ENCODE results near the gene CERS4. TPM values are rescaled to one million over a fixed set of nuclear protein-coding genes. Genes with fewer than 3 reads are reported as not detected.

The CERS4 gene
- total and polyA plus RNA-seq, 10 of the 15 experiments (the other 5 are each of a cell fraction or from before 2014, with no cell fraction given) = 0.34 to 62.1 (median 20.7) TPM

DNA sequence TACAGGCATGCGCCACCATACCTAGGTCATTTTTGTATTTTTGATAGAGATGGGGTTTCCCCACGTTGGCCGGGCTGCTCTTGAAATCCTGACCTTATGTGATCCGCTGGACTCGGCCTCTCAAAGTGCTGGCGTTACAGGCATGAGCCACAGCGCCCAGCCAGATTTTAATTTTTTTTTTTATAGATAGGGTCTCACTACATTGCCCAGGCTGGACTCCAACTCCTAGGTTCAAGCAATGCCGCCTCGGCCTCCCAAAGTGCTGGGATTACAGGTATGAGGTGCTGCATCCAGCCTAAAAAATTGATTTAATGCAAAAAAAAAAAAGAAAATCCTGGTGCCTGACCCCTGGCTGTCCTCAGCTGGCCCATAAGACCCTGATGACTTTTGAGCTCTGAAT lies 24.9 kb upstream of the CERS4 start:
- H3K27ac ChIP-seq (ENCODE audit: control insufficient read depth, insufficient read depth) = no peak overlapping the region
- intact Hi-C loops (cut with micrococcal nuclease; ENCODE audit: unreplicated experiment) = no loop called here
- FAIRE-seq (no peak), ATAC-seq (no peak), DNase-seq (ENCODE audit: low read depth, low spot score) (no peak)
- no peaks in the 10 kb centered on the region for H4K20me1 ChIP-seq (ENCODE audit: control insufficient read depth, insufficient read depth)
- RAD21 ChIA-PET (ENCODE audit: unreplicated experiment) = no interaction called here
- H3K36me3 ChIP-seq (ENCODE audit: control insufficient read depth in 2 of 2, insufficient read depth in 2 of 2, low read length in 1 of 2) = no peaks in the 10 kb centered on the region
- SMC1A ChIA-PET (ENCODE audit: uncharacterized antibody, unreplicated experiment) = interaction anchor here (0.7 kb wide), 1 partner anchor 25 kb away, joined by 3 read pairs; no protein-coding TSS in a partner anchor
- H3K79me2 ChIP-seq (ENCODE audit: control insufficient read depth, insufficient read depth, low read length) = no peaks in the 10 kb centered on the region
- WGBS (ENCODE audit: insufficient coverage, insufficient replicate concordance, low lambda C conversion rate, missing lambda C conversion rate) = 80% methylated on average over 9 of the region's 9 CpGs
- H3K27me3 ChIP-seq (replicated peaks in 1 of 2; ENCODE audit: control insufficient read depth in 2 of 2, insufficient read depth in 2 of 2, low read length in 1 of 2) = no peaks in the 10 kb centered on the region
- no peak overlapping the region for H2AFZ ChIP-seq (ENCODE audit: control insufficient read depth, low read depth, low read length)
- peaks cover 8% of the 10 kb centered on the region for H3K4me1 ChIP-seq (ENCODE audit: control insufficient read depth, insufficient read depth, low read length)
- POLR2A ChIA-PET = interaction anchor here (0.7 kb wide), 1 partner anchor 57 kb away, joined by 3 read pairs; no protein-coding TSS in a partner anchor
- no peaks in the 10 kb centered on the region for H3K9me3 ChIP-seq (replicated peaks; ENCODE audit: control insufficient read depth, insufficient read depth, low read length)
- H3K9ac ChIP-seq (ENCODE audit: control insufficient read depth, insufficient read depth, low read length) = no peak overlapping the region
- H3K4me3 ChIP-seq = no peak overlapping the region
- in situ Hi-C loops (cut with MboI) = no loop called here
- BruUV-seq (replicated peaks) = no TSS peak
- H3K4me2 ChIP-seq (ENCODE audit: control insufficient read depth, insufficient read depth) = no peak overlapping the region
- CTCF ChIA-PET = interaction anchor here (1.2 kb wide), 1 partner anchor 11 kb away, joined by 5 read pairs; no protein-coding TSS in a partner anchor
- TF ChIP-seq RUNX3 (IDR thresholded peaks at IDR 0.05; ENCODE audit: low read length) (no peak), ZNF24 (IDR thresholded peaks at IDR 0.05) (no peak), SMARCA5 (IDR thresholded peaks at IDR 0.05) (no peak), POU2F2 (IDR thresholded peaks at IDR 0.05; ENCODE audit: borderline replicate concordance, low read depth, low read length) (no peak), CREB1 (IDR thresholded peaks at IDR 0.05; ENCODE audit: low read depth) (no peak), BMI1 (IDR thresholded peaks at IDR 0.05; ENCODE audit: borderline replicate concordance) (no peak), E2F8 (IDR thresholded peaks at IDR 0.05; ENCODE audit: low read depth, partially characterized antibody) (no peak), EZH2 (IDR thresholded peaks at IDR 0.05; ENCODE audit: borderline replicate concordance, control insufficient read depth, low read depth, low read length) (no peak), POLR2AphosphoS5 (IDR thresholded peaks at IDR 0.05; ENCODE audit: low read length) (no peak), MEF2B (IDR thresholded peaks at IDR 0.05; ENCODE audit: partially characterized antibody, poor library complexity, severe bottlenecking) (no peak), CBX5 (IDR thresholded peaks at IDR 0.05; ENCODE audit: low read depth) (no peak), NFYA (IDR thresholded peaks at IDR 0.05; ENCODE audit: borderline replicate concordance, low read depth, low read length) (no peak), IRF4 (IDR thresholded peaks at IDR 0.05; ENCODE audit: low read depth, low read length) (no peak), MYC (IDR thresholded peaks at IDR 0.05; ENCODE audit: insufficient read depth, insufficient read length, insufficient replicate concordance, low read length, severe bottlenecking) (no peak), NR2C1 (IDR thresholded peaks at IDR 0.05) (no peak), DPF2 (IDR thresholded peaks at IDR 0.05) (no peak), STAT1 (conservative IDR thresholded peaks at IDR 0.05) (no peak)
- TF ChIP-seq, protein P1, sequence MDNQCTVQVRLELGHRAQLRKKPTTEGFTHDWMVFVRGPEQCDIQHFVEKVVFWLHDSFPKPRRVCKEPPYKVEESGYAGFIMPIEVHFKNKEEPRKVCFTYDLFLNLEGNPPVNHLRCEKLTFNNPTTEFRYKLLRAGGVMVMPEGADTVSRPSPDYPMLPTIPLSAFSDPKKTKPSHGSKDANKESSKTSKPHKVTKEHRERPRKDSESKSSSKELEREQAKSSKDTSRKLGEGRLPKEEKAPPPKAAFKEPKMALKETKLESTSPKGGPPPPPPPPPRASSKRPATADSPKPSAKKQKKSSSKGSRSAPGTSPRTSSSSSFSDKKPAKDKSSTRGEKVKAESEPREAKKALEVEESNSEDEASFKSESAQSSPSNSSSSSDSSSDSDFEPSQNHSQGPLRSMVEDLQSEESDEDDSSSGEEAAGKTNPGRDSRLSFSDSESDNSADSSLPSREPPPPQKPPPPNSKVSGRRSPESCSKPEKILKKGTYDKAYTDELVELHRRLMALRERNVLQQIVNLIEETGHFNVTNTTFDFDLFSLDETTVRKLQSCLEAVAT (IDR thresholded peaks at IDR 0.05) = no peak
- TF ChIP-seq, protein P2, sequence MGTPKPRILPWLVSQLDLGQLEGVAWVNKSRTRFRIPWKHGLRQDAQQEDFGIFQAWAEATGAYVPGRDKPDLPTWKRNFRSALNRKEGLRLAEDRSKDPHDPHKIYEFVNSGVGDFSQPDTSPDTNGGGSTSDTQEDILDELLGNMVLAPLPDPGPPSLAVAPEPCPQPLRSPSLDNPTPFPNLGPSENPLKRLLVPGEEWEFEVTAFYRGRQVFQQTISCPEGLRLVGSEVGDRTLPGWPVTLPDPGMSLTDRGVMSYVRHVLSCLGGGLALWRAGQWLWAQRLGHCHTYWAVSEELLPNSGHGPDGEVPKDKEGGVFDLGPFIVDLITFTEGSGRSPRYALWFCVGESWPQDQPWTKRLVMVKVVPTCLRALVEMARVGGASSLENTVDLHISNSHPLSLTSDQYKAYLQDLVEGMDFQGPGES (IDR thresholded peaks at IDR 0.05) = no peak
